HG03045 (cell line): ENCODE measurements around the gene CAT.

ENCODE experiments used
- ATAC-seq: cut with Tn5 transposase; IDR thresholded peaks from one replicate; pipeline ENCODE4 v1.9.1; 2021; ENCODE audit warnings: mild to moderate bottlenecking, moderate library complexity; ENCODE audit not compliant: unreplicated experiment

The CAT gene

DNA sequence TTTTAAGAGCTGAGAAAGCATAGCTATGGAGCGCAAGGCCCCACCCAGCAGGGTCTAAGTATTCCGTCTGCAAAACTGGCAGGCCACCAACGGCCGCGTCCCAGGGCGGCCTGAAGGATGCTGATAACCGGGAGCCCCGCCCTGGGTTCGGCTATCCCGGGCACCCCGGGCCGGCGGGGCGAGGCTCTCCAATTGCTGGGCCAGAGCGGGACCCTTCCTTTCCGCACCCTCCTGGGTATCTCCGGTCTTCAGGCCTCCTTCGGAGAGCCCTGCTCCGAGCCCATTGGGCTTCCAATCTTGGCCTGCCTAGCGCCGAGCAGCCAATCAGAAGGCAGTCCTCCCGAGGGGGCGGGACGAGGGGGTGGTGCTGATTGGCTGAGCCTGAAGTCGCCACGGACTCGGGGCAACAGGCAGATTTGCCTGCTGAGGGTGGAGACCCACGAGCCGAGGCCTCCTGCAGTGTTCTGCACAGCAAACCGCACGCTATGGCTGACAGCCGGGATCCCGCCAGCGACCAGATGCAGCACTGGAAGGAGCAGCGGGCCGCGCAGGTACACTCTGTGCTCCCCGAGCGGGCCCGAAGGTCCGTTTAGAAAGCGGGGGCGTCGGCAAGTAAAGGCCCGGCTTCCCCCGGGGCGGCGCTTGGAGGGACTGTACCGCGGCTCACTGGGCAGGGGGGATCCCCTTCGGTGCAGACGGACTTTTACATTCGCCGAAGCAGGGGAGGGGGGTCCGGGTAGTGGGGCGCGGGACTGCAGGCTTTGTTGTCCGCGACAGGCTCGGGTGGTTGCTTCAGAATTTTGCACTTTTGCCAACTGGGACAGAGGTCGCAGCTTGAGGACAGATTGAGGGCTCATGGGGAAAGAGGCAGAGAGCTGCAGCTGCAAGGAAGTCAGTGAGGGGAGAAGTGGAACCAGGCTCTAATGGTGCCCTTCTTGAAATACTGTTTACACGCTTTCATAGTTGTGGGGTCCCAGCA, at the start of gene CAT:
Gene CAT (plus strand): TSS at position 406 of the 979 bp plus-strand sequence. CDS start 80 bp downstream, at position 486.
- peak; percentile 99 for ATAC-seq

GRCh38 chr11:34394771-34395300, 43.9 kb upstream of the CAT start:
- ATAC-seq = no peak

- no peak for ATAC-seq
These were observed 42.7 kb upstream of the CAT start for GRCh38 chr11:34395916-34396550.

GRCh38 chr11:34397120-34397519, 41.6 kb upstream of the CAT start:
- ATAC-seq = no peak

- no peak for ATAC-seq
These were observed 40.9 kb upstream of the CAT start for GRCh38 chr11:34397811-34398210.

GRCh38 chr11:34403431-34403830, 35.3 kb upstream of the CAT start:
- ATAC-seq = no peak

DNA sequence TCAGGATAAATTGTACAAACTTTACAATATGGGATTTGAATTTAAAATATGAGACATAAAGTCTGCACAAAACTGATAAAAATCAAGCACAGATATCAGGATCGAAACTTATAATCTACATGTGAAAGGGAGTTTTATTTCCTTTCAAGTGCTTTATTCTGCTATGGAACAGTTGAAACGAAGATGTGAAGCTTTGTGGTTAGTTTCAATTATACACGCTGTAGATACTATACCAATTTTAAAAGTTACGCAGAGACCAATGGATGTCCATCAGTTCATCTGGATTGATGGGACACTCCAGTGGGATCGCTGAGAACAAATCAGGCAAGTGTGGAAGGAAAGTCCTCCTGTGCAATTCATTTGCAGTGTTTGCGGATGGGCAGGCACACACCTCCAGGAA, 34.5 kb upstream of the CAT start:
- ATAC-seq = no peak

DNA sequence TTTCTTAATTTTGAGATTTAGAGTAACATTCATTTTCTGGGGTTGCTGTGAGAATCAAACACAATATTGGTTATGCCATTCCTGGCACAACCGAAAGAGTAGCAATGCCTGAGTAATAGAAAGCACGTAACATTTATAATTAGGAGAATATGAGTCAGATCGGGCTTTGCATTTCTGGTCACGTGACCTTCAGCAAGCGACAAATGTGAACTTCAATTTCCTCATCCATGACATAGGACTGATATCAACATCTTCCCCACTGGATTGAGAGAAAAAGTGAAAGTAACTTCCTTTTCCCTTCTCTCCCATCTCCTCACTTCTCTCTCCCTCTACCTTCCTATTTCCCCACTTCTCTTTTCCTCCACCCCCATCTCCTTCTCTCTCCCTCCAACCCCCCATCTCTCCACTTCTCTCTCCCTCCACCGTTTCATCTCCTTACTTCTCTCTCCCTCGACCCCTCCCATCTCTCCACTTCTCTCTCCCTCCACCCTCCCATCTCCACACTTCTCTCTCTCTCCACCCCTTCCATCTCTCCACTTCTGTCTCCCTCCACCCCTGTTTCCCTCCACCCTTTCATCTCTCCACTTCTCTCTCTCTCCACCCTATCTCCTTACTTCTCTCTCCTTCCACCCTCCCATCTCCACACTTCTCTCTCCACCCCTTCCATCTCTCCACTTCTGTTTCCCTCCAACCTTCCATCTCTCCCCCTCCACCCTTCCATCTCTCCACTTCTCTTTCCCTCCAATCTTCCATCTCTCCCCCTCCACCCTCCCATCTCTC, 33.5 kb upstream of the CAT start:
- no peak for ATAC-seq

GRCh38 chr11:34406413-34406812, 32.3 kb upstream of the CAT start:
- ATAC-seq = no peak

GRCh38 chr11:34407121-34407813, 31.5 kb upstream of the CAT start:
- ATAC-seq = no peak

GRCh38 chr11:34408580-34409172, 30.1 kb upstream of the CAT start:
- ATAC-seq = no peak

GRCh38 chr11:34411111-34411510, 27.6 kb upstream of the CAT start:
- ATAC-seq = no peak

GRCh38 chr11:34411791-34412190, 26.9 kb upstream of the CAT start:
- no peak for ATAC-seq

GRCh38 chr11:34413263-34413662, 25.5 kb upstream of the CAT start:
- ATAC-seq = no peak

GRCh38 chr11:34415538-34415937, 23.2 kb upstream of the CAT start:
- ATAC-seq = no peak

GRCh38 chr11:34416088-34416487, 22.6 kb upstream of the CAT start:
- ATAC-seq = no peak

- ATAC-seq = no peak
These were observed 22.0 kb upstream of the CAT start for GRCh38 chr11:34416766-34417165.

- no peak for ATAC-seq
These were observed 21.5 kb upstream of the CAT start for GRCh38 chr11:34417202-34417601.

DNA sequence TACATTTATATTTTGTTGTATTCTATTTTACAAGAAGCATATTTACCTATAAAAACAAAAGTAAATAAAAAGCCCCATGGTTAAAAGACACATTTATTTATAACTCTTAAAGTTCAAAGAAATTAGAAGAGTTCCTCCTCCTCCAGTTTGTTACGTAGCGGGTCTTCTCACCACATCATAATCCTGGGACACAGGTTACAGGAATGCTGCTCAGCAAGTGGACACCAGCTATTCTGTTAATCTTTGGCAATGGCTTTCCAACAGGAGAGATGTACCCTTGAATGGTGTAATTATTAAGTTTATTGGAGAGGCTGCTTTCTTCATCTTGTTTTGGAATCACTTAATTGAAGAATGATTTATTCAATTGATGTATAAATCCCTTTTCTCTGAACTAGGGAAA, 19.6 kb upstream of the CAT start:
- no peak for ATAC-seq

DNA sequence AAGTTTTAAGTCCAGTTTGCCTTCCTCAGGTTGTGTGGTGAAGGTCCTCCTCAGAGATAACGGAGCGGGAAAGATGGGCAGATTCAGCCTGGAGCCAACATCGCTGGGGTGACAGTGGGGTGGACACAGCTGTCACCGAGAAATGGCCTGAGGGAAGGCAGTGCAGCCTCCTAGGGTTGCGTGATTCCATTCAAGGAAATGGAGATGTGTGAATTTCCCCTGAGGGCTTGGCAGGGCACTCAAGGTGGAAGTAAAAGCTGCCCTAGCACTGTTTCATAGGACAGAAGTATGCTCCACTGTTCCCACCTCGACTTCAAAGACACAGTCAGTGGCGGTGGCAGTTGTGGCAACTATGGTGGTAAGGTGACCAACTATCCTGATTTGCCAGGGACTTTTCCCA, 15.4 kb upstream of the CAT start:
- no peak for ATAC-seq
